Body of pancreas (tissue), 4 donors: ENCODE measurements around the gene CFAP92.

Source experiments
- POLR2A ChIP-seq, 3 donors: fragments of 450-650 bp; IDR thresholded peaks; one replicate each; pipeline ENCODE4 v1.6.1; 2016; ENCODE audit warnings: antibody characterized with exemption in 3 of 3, mild to moderate bottlenecking in 2 of 3
- TF ChIP-seq, protein P1 (sequence below), 7 experiments: fragments of 450-650 bp in 4 of 7; fragments of 200-600 bp in 3 of 7; sonication (generic) in 3 of 7; IDR thresholded peaks; one replicate each; pipeline ENCODE4 v1.5.1; 2016 to 2019; ENCODE audit warnings: antibody characterized with exemption in 7 of 7

DNA sequence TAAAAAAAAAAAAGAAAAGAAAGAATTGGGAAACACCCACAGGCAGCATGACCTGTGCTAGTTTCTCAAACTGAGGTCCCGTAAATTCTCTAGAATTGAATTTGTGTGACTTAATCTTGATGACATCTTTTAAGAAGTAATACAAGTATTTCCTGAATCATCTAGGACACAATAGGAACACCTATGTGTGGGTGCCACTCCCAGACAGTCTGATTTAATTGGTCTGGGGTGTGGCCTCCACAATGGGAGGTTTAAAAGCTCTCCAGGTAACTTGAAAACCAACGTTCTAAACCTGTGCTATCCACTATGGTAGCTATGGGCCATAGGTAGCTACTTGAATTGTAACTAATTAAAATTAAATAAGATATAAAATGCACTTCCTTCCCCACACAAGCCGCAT lies 28.1 kb downstream of the CFAP92 start:
- TF ChIP-seq, protein P1, sequence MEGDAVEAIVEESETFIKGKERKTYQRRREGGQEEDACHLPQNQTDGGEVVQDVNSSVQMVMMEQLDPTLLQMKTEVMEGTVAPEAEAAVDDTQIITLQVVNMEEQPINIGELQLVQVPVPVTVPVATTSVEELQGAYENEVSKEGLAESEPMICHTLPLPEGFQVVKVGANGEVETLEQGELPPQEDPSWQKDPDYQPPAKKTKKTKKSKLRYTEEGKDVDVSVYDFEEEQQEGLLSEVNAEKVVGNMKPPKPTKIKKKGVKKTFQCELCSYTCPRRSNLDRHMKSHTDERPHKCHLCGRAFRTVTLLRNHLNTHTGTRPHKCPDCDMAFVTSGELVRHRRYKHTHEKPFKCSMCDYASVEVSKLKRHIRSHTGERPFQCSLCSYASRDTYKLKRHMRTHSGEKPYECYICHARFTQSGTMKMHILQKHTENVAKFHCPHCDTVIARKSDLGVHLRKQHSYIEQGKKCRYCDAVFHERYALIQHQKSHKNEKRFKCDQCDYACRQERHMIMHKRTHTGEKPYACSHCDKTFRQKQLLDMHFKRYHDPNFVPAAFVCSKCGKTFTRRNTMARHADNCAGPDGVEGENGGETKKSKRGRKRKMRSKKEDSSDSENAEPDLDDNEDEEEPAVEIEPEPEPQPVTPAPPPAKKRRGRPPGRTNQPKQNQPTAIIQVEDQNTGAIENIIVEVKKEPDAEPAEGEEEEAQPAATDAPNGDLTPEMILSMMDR (IDR thresholded peaks at IDR 0.05), result no peak
- no peak for TF ChIP-seq POLR2A (IDR thresholded peaks at IDR 0.05)
